Left forelimb (tissue), 1 donor: Measurements from ENCODE around the gene FNDC3B.

Experiments used
- DNase-seq: peaks from one replicate; pipeline ENCODE4 v3.0.0-alpha.2; 2018; ENCODE audit warnings: low spot score

FNDC3B gene

GRCh38 chr3:172170073-172170709 lies 130.8 kb downstream of the FNDC3B start:
- no peak for DNase-seq

- no peak for DNase-seq
Measured at GRCh38 chr3:172170841-172171240, 131.5 kb downstream of the FNDC3B start.

GRCh38 chr3:172171396-172172075 lies 132.2 kb downstream of the FNDC3B start:
- no peak for DNase-seq

- no peak for DNase-seq
Measured at GRCh38 chr3:172173316-172174254, 134.2 kb downstream of the FNDC3B start.

GRCh38 chr3:172174513-172175253 lies 135.3 kb downstream of the FNDC3B start:
- DNase-seq: no peak

- DNase-seq: no peak
Measured at GRCh38 chr3:172175254-172175599, 135.8 kb downstream of the FNDC3B start.

- no peak for DNase-seq
Measured at GRCh38 chr3:172176061-172176770, 136.8 kb downstream of the FNDC3B start.

GRCh38 chr3:172177046-172177445 lies 137.7 kb downstream of the FNDC3B start:
- DNase-seq: no peak

GRCh38 chr3:172177803-172178316 lies 138.5 kb downstream of the FNDC3B start:
- DNase-seq: no peak

GRCh38 chr3:172179680-172180399 lies 140.5 kb downstream of the FNDC3B start:
- DNase-seq: no peak

GRCh38 chr3:172180473-172180872 lies 141.1 kb downstream of the FNDC3B start:
- DNase-seq: no peak

GRCh38 chr3:172181932-172182586 lies 142.7 kb downstream of the FNDC3B start:
- DNase-seq: no peak

GRCh38 chr3:172182797-172183196 lies 143.4 kb downstream of the FNDC3B start:
- no peak for DNase-seq

- no peak for DNase-seq
Measured at GRCh38 chr3:172184106-172184822, 144.9 kb downstream of the FNDC3B start.

GRCh38 chr3:172185907-172186306 lies 146.5 kb downstream of the FNDC3B start:
- DNase-seq: no peak

GRCh38 chr3:172186607-172187006 lies 147.2 kb downstream of the FNDC3B start:
- DNase-seq: no peak

- DNase-seq: no peak
Measured at GRCh38 chr3:172187511-172187910, 148.1 kb downstream of the FNDC3B start.

GRCh38 chr3:172188511-172188910 lies 149.1 kb downstream of the FNDC3B start:
- DNase-seq: no peak

- DNase-seq: no peak
Measured at GRCh38 chr3:172189213-172189612, 149.8 kb downstream of the FNDC3B start.
